Activated CD8-positive, alpha-beta memory T cell treated with anti-CD3 and anti-CD28 coated beads for 1 hour (primary cell): Measurements from ENCODE around the gene SEC22C.

Source experiments
- DNase-seq, 2 donors: peaks; one replicate each; pipeline ENCODE4 v3.0.0-alpha.2; 2020; ENCODE audit warnings: low read depth in 1 of 2; ENCODE audit errors: extremely low read depth in 1 of 2

The SEC22C gene

GRCh38 chr3:42515976-42516375, 65.8 kb downstream of the SEC22C start:
- no peak for DNase-seq

- DNase-seq: no peak
Measured at GRCh38 chr3:42515391-42515916, 66.3 kb downstream of the SEC22C start.

- DNase-seq: no peak
Measured at GRCh38 chr3:42514876-42515275, 66.9 kb downstream of the SEC22C start.

- DNase-seq: no peak
Measured at GRCh38 chr3:42513521-42513920, 68.2 kb downstream of the SEC22C start.

- no peak for DNase-seq
Measured at GRCh38 chr3:42513121-42513520, 68.6 kb downstream of the SEC22C start.

- DNase-seq: no peak
Measured at GRCh38 chr3:42511736-42512135, 70.0 kb downstream of the SEC22C start.

GRCh38 chr3:42511201-42511600, 70.6 kb downstream of the SEC22C start:
- DNase-seq: no peak

- no peak for DNase-seq
Measured at GRCh38 chr3:42510325-42510724, 71.4 kb downstream of the SEC22C start.

- DNase-seq: no peak
Measured at GRCh38 chr3:42509111-42509510, 72.7 kb downstream of the SEC22C start.

- no peak for DNase-seq
Measured at GRCh38 chr3:42508562-42508961, 73.2 kb downstream of the SEC22C start.

- DNase-seq: no peak
Measured at GRCh38 chr3:42507761-42508335, 73.9 kb downstream of the SEC22C start.

- DNase-seq: no peak
Measured at GRCh38 chr3:42507252-42507651, 74.5 kb downstream of the SEC22C start.

- DNase-seq: no peak
Measured at GRCh38 chr3:42505849-42506410, 75.8 kb downstream of the SEC22C start.

GRCh38 chr3:42505128-42505848, 76.5 kb downstream of the SEC22C start:
- no peak for DNase-seq

- no peak for DNase-seq
Measured at GRCh38 chr3:42504334-42505127, 77.2 kb downstream of the SEC22C start.

GRCh38 chr3:42503957-42504333, 77.8 kb downstream of the SEC22C start:
- no peak for DNase-seq

- DNase-seq: no peak
Measured at GRCh38 chr3:42503251-42503924, 78.4 kb downstream of the SEC22C start.

GRCh38 chr3:42502429-42503250, 79.1 kb downstream of the SEC22C start, which contains the start of gene VIPR1:
VIPR1 (plus strand) TSS chr3:42502643; CDS start chr3:42502736, 93 bp downstream.
- DNase-seq: peak; percentile 83 to 91

- peak in 1 of 2 donors; percentile 41 for DNase-seq
Measured at GRCh38 chr3:42501681-42502428, 79.9 kb downstream of the SEC22C start.
